Measurements from ENCODE around the gene MCHR1.

DNA sequence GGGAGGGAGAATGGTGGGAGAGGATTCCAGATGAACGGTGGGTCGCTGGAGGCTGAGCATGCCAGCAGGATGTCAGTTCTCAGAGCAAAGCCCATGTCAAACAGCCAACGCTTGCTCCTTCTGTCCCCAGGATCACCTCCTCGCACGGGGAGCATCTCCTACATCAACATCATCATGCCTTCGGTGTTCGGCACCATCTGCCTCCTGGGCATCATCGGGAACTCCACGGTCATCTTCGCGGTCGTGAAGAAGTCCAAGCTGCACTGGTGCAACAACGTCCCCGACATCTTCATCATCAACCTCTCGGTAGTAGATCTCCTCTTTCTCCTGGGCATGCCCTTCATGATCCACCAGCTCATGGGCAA is 1.5 kb downstream of the MCHR1 start:
- TF ChIP-seq, protein P1, sequence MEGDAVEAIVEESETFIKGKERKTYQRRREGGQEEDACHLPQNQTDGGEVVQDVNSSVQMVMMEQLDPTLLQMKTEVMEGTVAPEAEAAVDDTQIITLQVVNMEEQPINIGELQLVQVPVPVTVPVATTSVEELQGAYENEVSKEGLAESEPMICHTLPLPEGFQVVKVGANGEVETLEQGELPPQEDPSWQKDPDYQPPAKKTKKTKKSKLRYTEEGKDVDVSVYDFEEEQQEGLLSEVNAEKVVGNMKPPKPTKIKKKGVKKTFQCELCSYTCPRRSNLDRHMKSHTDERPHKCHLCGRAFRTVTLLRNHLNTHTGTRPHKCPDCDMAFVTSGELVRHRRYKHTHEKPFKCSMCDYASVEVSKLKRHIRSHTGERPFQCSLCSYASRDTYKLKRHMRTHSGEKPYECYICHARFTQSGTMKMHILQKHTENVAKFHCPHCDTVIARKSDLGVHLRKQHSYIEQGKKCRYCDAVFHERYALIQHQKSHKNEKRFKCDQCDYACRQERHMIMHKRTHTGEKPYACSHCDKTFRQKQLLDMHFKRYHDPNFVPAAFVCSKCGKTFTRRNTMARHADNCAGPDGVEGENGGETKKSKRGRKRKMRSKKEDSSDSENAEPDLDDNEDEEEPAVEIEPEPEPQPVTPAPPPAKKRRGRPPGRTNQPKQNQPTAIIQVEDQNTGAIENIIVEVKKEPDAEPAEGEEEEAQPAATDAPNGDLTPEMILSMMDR (IDR thresholded peaks at IDR 0.05; ENCODE audit: low read depth, low read length) = no peak
- TF ChIP-seq EZH2phosphoT487 (IDR thresholded peaks at IDR 0.05; ENCODE audit: low read depth) = no peak

All from OCI-LY3 (cell line).